ENCODE data around the gene PRKCZ. TPM values are rescaled to one million over a fixed set of nuclear protein-coding genes. Genes with fewer than 3 reads are reported as not detected.

PRKCZ gene
- polyA plus RNA-seq, 3 donors: 0.74 to 1.9 (median 1.4) TPM

DNA sequence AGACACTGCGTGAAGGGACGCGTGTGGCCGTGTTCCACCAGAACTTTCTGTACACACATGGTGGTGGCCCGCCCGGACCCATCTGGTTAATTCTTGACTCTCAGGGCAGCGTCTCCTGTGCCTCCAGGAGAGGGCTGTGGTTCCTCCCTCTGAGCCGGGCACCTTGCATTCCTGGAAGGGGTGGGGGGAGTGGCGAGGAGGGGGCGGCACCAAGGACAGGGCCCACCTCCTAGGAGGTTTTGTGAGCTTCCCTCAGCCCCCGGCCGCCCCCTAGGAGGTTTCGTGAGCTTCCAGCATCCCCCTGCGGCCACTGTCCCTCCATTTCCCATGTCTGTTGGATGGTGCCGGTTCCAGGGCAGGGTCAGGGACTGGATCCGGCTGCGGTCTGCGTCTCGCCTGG lies 115.4 kb downstream of the PRKCZ start:
- no peaks in the 10 kb centered on the region for H3K36me3 ChIP-seq (replicated peaks in 1 of 2; ENCODE audit: control insufficient read depth in 1 of 2, insufficient read depth in 2 of 2, low read length in 2 of 2)

DNA sequence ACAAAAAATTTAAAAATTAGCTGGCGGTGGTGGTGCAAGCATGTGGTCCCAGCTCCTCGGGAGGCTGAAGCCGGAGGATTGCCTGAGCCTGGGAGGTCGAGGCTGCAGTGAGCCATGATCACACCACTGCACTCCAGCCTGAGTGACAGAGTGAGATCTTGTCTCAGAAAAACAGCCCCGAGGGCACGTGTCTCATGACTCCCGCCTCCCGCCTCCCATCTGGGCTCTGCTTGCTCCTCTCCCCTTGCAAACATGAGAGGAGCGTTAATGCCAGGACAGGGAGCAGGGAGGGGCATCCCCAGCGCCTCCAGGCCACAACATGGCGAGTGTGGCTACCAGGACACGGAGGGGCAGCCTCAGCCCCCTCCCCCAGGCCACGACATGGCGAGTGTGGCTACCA lies 116.0 kb downstream of the PRKCZ start:
- H3K9me3 Mint-ChIP-seq: peaks cover 0 to 14% (median 8%) of the 10 kb centered on the region in 7 donors
- H2AFZ ChIP-seq (ENCODE audit: insufficient read depth, low read depth, low read length, poor library complexity, severe bottlenecking): no peak overlapping the region
- peaks cover 0 to 8% of the 10 kb centered on the region in 2 donors for H3K9me3 ChIP-seq (replicated peaks in 1 of 2; ENCODE audit: control insufficient read depth in 1 of 2, insufficient read depth in 1 of 2, low read length in 2 of 2)
- peaks cover 0 to 8% of the 10 kb centered on the region in 2 donors for H3K36me3 Mint-ChIP-seq
- H3K4me3 Mint-ChIP-seq: no peak overlapping the region
- no peak overlapping the region for H3K4me3 ChIP-seq (replicated peaks in 1 of 3; ENCODE audit: low read depth in 2 of 3, low read length in 3 of 3)
- peaks cover 18% of the 10 kb centered on the region for H3K4me1 Mint-ChIP-seq
- no peaks in the 10 kb centered on the region for H4K20me1 ChIP-seq (ENCODE audit: insufficient read depth, low read length)
- peaks cover 12% of the 10 kb centered on the region in 2 donors for H3K4me1 ChIP-seq (ENCODE audit: control insufficient read depth in 1 of 2, insufficient read depth in 2 of 2, low read length in 2 of 2)
- no peak overlapping the region for H3K4me2 ChIP-seq (replicated peaks; ENCODE audit: extremely low read depth, low read length, poor library complexity, severe bottlenecking)
- peaks cover 1 to 4% (median 2%) of the 10 kb centered on the region in 3 donors for H3K27me3 Mint-ChIP-seq (ENCODE audit: low read depth in 3 of 3)
- H3K36me3 ChIP-seq (replicated peaks in 1 of 2; ENCODE audit: control insufficient read depth in 1 of 2, insufficient read depth in 2 of 2, low read length in 2 of 2): no peaks in the 10 kb centered on the region
- H3K27ac Mint-ChIP-seq: no peak overlapping the region
- no peaks in the 10 kb centered on the region for H3K27me3 ChIP-seq (ENCODE audit: control insufficient read depth in 2 of 2, insufficient read depth in 2 of 2, low read length in 2 of 2)
- TF ChIP-seq, protein P1, sequence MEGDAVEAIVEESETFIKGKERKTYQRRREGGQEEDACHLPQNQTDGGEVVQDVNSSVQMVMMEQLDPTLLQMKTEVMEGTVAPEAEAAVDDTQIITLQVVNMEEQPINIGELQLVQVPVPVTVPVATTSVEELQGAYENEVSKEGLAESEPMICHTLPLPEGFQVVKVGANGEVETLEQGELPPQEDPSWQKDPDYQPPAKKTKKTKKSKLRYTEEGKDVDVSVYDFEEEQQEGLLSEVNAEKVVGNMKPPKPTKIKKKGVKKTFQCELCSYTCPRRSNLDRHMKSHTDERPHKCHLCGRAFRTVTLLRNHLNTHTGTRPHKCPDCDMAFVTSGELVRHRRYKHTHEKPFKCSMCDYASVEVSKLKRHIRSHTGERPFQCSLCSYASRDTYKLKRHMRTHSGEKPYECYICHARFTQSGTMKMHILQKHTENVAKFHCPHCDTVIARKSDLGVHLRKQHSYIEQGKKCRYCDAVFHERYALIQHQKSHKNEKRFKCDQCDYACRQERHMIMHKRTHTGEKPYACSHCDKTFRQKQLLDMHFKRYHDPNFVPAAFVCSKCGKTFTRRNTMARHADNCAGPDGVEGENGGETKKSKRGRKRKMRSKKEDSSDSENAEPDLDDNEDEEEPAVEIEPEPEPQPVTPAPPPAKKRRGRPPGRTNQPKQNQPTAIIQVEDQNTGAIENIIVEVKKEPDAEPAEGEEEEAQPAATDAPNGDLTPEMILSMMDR (IDR thresholded peaks at IDR 0.05): no peak
- WGBS (ENCODE audit: insufficient coverage): 79% methylated on average over 12 of the region's 14 CpGs
- intact Hi-C loops (cut with micrococcal nuclease): no loop called here
- no peak overlapping the region for H3K9ac ChIP-seq (ENCODE audit: insufficient read depth, low read length, poor library complexity, severe bottlenecking)
- no peak for DNase-seq
- H3K79me2 ChIP-seq (ENCODE audit: insufficient read depth, low read length): no peaks in the 10 kb centered on the region
- H3K27ac ChIP-seq (ENCODE audit: low read depth in 1 of 2, low read length in 2 of 2): no peak overlapping the region

More for the DNA sequence above, 115.4 kb downstream of the PRKCZ start:
- Mint-ChIP-seq H3K4me1 (peaks cover 17% of the 10 kb centered on the region), H3K36me3 (peaks cover 0 to 8% of the 10 kb centered on the region in 2 donors), H3K9me3 (peaks cover 0 to 14% (median 8%) of the 10 kb centered on the region in 7 donors), H3K27me3 (ENCODE audit: low read depth in 3 of 3) (peaks cover 1 to 4% (median 3%) of the 10 kb centered on the region in 3 donors), H3K27ac (no peak overlapping the region), H3K4me3 (no peak overlapping the region)
- H3K4me1 ChIP-seq (ENCODE audit: control insufficient read depth in 1 of 2, insufficient read depth in 2 of 2, low read length in 2 of 2): peaks cover 10 to 12% of the 10 kb centered on the region in 2 donors
- no peak for DNase-seq
- no peak overlapping the region for H3K4me3 ChIP-seq (replicated peaks in 1 of 3; ENCODE audit: low read depth in 2 of 3, low read length in 3 of 3)
- intact Hi-C loops (cut with micrococcal nuclease): no loop called here
- no peaks in the 10 kb centered on the region for H3K27me3 ChIP-seq (ENCODE audit: control insufficient read depth in 2 of 2, insufficient read depth in 2 of 2, low read length in 2 of 2)
- H2AFZ ChIP-seq (ENCODE audit: insufficient read depth, low read depth, low read length, poor library complexity, severe bottlenecking): no peak overlapping the region
- no peak overlapping the region for H3K27ac ChIP-seq (ENCODE audit: low read depth in 1 of 2, low read length in 2 of 2)
- no peak overlapping the region for H3K9ac ChIP-seq (ENCODE audit: insufficient read depth, low read length, poor library complexity, severe bottlenecking)
- TF ChIP-seq, protein P1 (IDR thresholded peaks at IDR 0.05): no peak
- no peaks in the 10 kb centered on the region for H3K79me2 ChIP-seq (ENCODE audit: insufficient read depth, low read length)
- no peaks in the 10 kb centered on the region for H4K20me1 ChIP-seq (ENCODE audit: insufficient read depth, low read length)
- H3K9me3 ChIP-seq (replicated peaks in 1 of 2; ENCODE audit: control insufficient read depth in 1 of 2, insufficient read depth in 1 of 2, low read length in 2 of 2): peaks cover 0 to 8% of the 10 kb centered on the region in 2 donors
- no peak overlapping the region for H3K4me2 ChIP-seq (replicated peaks; ENCODE audit: extremely low read depth, low read length, poor library complexity, severe bottlenecking)
- 97% methylated on average over 13 of the region's 19 CpGs for WGBS (ENCODE audit: insufficient coverage)
